Measurements from ENCODE around the gene KDSR.
A peak's percentile ranks its signal among the peaks of the same experiment; 100 is the strongest.
"Not testable (repeated sequence)": the region's sequence is repeated elsewhere in the genome, so short reads cannot be mapped to it uniquely, and the experiment has no call there.

Gene KDSR

GRCh38 chr18:63363951-63364350 lies 3.1 kb downstream of the KDSR start:
- DNase-seq, result no peak

- DNase-seq, result not testable (repeated sequence)
Observed at GRCh38 chr18:63363420-63363819, 3.6 kb downstream of the KDSR start.

- DNase-seq, result no peak
Observed at GRCh38 chr18:63356272-63356896, 10.6 kb downstream of the KDSR start.

GRCh38 chr18:63350230-63350629 lies 16.8 kb downstream of the KDSR start:
- no peak for DNase-seq

GRCh38 chr18:63348508-63349136 lies 18.4 kb downstream of the KDSR start:
- no peak for DNase-seq

- no peak for DNase-seq
Observed at GRCh38 chr18:63346480-63347183, 20.4 kb downstream of the KDSR start.

GRCh38 chr18:63346031-63346430 lies 21.0 kb downstream of the KDSR start:
- DNase-seq, result no peak

- DNase-seq, result no peak
Observed at GRCh38 chr18:63344918-63345317, 22.1 kb downstream of the KDSR start.

GRCh38 chr18:63344263-63344662 lies 22.7 kb downstream of the KDSR start:
- no peak for DNase-seq

GRCh38 chr18:63342206-63342605 lies 24.8 kb downstream of the KDSR start:
- peak; percentile 67 for DNase-seq

GRCh38 chr18:63339920-63340484 lies 27.0 kb downstream of the KDSR start:
- DNase-seq, result no peak

GRCh38 chr18:63336366-63337099 lies 30.5 kb downstream of the KDSR start:
- DNase-seq, result no peak

- no peak for DNase-seq
Observed at GRCh38 chr18:63331105-63331504, 35.9 kb downstream of the KDSR start.

- no peak for DNase-seq
Observed at GRCh38 chr18:63329431-63330145, 37.4 kb downstream of the KDSR start.

GRCh38 chr18:63326011-63326410 lies 41.0 kb downstream of the KDSR start:
- DNase-seq, result no peak

- DNase-seq, result no peak
Observed at GRCh38 chr18:63325086-63325686, 41.8 kb downstream of the KDSR start.

- peak; percentile 75 for DNase-seq
Observed at GRCh38 chr18:63322908-63323634, 43.9 kb downstream of the KDSR start.

GRCh38 chr18:63322206-63322605 lies 44.8 kb downstream of the KDSR start:
- no peak for DNase-seq

- DNase-seq, result no peak
Observed at GRCh38 chr18:63321291-63321690, 45.7 kb downstream of the KDSR start.

GRCh38 chr18:63320975-63321265 lies 46.1 kb downstream of the KDSR start:
- DNase-seq, result no peak

- DNase-seq, result peak; percentile 86
Observed at GRCh38 chr18:63320123-63320974, 46.7 kb downstream of the KDSR start.
